Stimulated activated CD4-positive, alpha-beta T cell treated with anti-CD3 and anti-CD28 coated beads, Interleukin-2, amount 100 ng/mL, for 48 hours (primary cell): ENCODE data around the gene ASPSCR1.

Experiments
- DNase-seq, 2 donors: peaks; one replicate each; pipeline ENCODE4 v3.0.0-alpha.2; 2020

The ASPSCR1 gene

DNA sequence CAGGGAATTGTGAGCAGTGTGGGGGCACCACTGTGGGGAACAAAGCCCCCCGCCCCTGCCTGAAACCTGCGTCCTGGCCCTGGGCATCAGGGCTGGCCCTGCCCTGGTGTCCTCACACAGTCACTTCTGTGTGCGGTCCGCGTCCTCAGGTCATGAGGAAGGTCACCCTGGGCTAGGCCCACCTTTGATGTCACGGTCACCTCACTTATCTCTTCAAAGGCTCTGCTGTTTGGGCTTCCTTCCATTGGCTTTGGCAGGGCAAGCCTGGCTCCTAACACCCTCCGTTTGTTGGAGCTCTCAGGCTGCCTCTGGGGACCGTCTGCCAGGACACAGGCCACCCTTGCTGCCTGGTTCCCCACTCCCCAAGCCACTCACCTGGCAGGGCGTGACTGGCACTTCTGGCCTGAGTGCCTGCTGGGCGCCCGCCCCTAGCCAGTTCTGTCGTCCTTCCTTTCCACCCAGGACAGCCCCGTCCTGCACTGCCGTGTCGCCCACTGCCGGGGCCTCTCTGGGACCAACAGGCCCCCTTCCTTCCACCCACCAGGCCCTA is 36.4 kb downstream of the ASPSCR1 start:
- DNase-seq, result no peak

DNA sequence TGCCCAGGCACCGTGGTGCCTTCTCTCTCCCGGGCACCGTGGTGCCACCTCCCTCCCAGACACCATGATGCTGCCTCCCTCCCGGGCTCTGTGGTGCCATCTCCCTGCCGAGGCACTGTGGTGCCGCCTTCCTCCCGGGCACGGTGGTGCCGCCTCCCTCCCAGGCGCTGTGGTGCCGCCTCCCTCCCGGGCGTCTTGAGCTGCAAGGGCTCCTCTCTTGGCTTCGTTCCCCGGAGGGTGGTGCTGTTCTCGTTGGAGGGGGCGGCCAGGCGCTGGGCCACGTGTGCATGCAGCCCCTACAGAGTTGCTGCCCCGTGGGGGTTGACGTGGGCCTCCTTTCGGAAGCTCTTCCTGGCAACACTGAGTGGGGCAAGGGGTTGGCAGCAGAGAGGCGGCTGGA is 37.0 kb downstream of the ASPSCR1 start:
- DNase-seq, result no peak

DNA sequence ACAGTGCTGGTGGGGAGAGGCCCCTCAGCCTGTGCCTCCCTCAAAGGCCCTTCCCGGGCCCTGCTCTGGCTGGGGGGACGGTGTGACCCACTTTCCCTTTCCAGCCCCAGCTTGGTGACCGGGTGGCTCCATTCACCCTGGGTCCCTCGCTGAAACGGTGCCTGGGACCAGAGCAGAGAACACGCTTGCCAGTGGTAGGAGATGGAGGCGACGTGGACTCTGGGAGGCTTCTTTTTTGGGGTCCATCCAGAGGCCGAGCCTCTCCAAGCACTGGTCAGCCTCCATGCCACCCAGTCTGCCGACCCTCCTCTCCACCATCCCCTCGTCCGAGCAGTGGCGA is 37.5 kb downstream of the ASPSCR1 start:
- no peak for DNase-seq

DNA sequence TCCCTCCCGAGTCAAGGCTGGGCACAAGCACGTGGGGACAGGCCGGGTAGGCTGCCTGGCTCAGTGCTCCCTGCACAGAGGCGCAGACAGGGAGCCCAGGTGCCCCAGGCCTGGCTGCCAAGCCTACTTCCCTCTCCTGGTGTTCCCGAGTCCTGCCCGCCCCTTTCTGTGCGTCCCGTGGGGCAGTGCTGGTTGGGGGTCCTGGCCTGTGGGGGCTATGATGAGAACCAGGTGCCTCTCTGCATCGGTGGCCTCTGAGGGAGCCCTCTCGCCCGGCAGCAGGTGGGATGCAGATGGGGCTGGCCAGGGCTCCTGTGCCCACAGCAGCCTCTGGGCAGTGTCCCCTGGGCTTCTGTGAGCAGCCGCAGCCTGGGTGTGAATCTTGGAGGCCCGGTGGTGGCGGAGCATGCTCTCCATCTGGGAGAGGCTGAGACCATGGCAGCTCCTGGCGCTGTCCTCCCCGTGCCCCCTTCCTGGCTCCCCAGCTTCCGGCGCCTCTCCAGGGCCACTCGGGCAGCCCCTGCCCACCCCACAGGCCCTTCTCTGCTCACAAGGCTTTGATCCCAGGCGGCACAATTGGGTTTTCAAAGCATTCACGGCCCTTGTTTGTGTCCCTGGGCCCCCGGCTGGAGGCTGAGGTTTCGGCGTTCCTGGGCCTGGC is 38.0 kb downstream of the ASPSCR1 start:
- DNase-seq, result no peak

DNA sequence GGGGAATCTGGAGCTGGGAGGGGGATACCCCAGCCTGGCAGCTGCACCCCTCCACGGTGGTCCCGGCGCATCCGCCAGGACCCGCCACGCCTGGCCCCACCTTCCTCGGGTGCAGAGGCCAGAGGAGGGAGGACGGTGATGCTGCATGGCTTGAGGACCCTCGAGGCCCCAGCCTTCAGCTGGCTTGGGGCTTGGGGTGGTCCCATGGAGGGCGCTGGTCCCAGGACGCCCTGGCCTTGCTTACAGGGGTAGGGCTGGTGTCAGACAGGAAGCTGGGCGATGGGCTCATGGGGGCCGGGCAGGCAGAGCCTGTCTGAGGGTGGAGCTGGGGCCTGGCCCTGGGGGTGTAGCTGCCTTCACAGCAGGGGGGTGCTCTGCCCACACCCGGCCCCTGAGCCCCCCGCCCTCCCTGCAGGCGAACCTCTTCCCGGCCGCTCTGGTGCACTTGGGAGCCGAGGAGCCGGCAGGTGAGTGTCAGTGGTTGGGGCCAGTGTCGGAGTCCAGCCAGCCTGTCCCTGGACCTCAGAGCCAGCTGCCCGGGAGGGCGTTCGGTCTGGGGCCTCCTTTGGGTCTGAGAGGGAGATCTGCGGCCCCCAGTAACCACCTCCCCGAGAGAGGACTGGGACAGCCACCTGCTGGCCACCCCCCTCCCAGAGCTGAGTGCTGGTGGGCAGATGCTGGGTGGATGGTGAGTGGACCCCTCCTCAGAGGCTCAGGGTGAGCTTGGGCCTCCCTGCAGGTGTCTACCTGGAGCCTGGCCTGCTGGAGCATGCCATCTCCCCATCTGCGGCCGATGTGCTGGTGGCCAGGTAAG is 38.8 kb downstream of the ASPSCR1 start:
- DNase-seq, result no peak

DNA sequence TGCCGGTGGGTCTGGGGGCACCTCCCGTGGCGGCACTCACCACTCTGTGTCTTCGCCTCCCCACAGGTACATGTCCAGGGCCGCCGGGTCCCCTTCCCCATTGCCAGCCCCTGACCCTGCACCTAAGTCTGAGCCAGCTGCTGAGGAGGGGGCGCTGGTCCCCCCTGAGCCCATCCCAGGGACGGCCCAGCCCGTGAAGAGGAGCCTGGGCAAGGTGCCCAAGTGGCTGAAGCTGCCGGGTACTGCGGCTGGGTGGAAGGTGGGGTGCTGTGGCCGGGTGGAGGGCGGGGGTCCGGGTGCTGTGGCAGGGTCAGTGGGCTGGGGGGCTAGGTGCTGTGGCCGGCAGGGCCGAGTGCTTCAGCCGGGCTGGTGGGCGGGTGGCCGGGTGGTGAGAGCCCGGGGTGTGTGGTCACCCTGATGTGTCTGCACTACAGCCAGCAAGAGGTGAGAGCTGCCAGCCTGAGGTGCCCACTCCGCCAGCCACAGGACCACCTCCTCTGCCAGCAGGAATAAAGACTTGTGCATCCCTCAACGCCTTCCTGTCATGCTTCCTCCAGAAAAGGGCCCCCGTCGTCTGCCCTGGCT is 39.5 kb downstream of the ASPSCR1 start:
- no peak for DNase-seq

DNA sequence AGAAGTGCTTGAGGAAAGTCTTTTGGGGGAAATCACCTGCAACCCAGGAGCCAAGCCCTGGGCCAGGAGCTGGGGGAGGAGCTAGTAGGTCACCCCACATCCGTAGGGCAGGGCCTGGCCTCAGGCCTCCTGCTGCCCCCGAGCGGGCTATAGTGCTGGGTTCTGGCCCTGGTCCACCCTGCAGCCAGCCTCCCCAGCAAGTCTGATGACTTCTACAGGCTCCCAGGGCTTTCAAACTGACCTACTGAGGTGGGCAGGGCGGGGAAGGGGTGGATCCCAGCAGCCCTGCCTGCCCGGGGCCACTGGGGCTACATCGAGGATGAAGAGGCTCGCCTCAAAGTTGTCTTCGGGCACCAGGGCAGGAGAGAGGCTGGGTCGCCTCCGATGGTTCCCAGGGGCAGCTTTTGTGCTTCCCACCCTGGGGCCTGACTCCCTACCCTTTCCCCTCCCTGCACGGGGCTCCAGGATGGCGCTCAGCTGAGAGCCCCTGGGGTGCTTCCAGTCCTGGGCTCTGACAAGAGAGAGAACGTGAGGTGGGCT is 40.3 kb downstream of the ASPSCR1 start:
- DNase-seq, result no peak

DNA sequence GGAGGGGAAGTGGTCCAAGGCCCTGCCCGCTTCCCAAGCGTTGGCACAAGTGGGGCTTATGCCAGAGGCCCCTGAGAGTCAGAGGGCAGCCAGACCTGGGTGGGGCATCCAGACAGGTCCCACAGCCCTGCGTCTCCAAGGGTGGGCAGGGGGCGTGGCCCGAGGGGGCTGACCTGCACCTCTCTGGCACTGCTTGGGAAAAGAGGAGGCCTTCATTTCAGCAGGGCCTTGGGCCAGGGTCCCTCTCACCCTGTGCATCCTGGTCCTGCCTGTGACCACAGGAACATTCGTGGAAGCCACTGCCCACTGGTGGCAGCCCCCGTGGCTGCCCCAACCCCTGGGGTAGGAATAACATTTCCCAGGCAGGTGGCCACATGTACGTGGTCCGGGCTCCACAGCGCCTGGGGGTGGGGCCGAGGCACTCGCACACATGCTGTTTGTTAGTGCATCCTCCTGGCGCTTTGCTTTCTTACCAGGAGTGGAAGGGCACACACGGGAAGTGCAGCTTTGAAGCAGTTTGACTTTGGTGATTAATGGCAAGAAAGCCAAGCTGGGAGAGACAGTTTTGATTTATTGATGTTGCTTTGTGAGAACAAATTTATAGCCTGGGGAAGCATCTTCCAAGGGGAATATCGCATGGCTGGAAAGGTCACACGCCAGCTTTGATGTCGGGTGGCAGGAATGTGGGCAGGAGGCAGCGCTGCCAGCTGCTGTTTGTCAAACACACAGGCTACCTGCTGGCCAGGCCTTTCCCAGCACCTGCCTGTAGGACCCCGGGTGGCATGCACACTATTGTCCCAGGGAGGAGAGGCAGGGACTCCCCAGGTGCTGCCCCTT is 40.9 kb downstream of the ASPSCR1 start:
- DNase-seq, result no peak

- DNase-seq, result no peak
Observed at GRCh38 chr17:82018989-82019689, 41.7 kb downstream of the ASPSCR1 start.

DNA sequence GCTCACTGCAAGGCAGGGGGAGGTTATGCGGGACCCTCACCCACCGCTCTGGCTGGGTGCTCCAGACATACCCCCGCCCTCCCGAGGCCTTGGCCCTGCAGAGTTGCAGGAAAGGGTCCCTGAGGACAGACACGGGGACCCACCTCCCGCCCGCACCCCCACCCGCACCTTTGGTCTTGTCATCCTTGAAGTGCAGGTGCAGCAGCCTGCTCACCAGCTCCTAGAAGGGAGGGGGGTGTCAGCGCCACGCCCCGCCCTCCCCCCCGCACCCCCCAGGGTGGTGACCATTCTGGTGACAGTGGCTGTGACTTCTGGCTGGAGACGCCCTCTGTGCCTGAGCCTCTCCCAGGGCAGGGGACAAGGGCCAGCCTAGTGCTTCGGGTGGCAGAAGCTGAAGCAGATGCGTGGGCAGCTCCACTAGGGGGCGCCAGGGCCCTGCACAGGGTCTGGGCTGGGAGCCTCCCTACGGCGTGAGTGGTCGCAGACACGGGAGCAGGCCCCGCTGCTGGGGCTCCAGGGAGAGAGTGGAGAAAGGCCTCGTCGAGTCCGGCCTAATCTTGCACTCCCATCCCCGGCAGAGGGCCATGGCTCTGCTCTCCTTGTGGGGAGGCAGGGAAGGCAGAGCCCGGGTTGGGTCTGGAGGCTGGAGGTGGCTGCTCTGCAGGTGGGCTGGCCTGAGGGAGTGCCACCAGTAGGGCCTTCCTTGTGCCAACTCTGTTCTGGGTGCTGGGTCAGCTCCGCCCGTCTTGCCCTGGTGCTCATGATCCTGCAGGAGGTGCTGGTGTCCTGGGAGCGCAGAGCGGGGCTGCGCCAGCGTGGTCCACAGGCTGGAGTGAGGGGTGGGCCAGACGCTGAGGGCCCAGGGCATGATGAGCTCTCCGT is 42.5 kb downstream of the ASPSCR1 start:
- peak; percentile 70 to 75 for DNase-seq

DNA sequence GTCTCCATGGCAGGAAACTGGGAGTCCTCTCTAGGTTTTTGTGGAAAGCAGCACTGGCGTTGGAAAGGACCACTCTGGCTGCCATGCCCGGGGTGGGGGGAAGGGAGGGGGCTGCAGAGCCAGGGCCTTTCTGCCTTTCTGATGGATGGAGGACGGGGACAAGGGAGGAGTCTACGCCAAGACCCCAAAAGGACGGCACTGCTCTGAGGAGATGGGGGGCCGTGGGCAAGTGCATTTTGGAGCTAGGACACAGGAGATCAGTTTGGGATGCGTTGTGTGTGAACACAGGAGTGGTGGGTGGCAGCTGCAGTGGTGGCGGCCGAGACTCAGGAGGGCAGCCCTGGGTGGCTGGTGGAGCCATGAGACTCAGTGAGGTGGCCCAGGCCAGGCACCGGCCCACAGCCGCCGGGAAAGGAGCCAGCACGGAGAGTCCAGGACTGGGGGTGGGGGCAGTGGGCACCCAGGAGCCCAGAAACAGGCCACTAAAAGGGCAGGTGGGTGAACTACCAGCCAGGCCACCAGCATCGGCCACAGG is 43.2 kb downstream of the ASPSCR1 start:
- DNase-seq, result no peak

DNA sequence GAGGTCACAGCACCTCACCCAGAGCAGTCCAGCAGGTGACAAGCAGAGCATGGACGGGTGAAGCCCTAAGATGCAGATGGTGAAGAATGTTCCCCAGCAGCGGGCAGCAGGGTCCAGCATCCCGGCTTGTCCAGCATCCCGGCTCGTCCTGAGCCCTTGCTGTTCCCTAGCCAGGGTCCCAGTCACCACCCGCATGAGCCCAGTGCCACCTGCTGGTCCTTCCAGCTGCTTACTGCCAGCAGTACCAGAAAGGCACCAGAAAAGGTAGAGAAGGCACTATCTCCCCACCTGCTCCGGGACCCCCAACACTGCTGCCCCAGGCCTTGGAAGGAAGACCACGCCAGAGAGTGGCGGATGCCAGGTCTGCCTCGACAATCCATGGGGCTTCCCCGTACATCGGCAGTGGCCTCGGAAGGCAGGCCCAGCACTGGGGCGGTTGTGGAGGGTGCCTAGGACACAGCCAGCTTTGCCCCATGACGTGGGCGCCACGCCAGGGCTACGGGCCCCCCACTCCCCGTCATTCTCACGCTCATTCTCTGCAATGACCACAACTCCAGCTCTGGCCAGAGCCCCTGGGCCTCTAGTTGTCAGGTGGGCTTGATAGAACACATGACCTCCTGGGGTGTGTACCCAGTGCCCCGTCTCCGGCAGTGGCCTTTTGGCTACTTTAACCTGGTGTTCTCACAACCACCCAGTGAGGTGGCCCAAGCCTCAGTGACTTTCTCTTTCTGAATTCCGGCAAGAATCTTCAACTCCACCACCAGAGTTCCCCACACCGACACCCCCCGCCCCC is 43.9 kb downstream of the ASPSCR1 start:
- DNase-seq, result no peak

DNA sequence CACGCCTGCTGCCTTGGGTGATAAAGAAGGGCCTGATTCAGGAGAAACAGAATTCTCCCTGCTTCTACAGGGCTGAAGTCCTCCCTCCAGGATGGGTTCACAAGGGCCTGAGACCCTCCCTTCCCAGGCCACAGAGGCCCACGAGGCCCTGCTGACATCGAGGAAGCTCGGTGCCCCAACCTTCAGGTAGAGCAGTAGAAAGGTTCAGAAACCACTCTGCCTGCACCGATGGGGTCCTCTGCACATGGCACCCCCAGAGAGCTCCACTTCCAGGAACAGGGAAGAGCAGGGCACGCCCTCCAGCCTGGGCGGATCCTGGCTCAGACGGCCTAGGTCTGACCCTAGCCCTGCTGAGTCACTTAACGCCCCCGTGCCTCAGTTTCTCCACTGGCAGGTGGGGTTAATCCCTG is 44.5 kb downstream of the ASPSCR1 start:
- no peak for DNase-seq

GRCh38 chr17:82022310-82022980 is 45.0 kb downstream of the ASPSCR1 start, which contains the start of gene CENPX:
TSS of gene CENPX (minus strand) at chr17:82022878. CDS start at chr17:82022861, 17 bp downstream.
- no peak for DNase-seq

DNA sequence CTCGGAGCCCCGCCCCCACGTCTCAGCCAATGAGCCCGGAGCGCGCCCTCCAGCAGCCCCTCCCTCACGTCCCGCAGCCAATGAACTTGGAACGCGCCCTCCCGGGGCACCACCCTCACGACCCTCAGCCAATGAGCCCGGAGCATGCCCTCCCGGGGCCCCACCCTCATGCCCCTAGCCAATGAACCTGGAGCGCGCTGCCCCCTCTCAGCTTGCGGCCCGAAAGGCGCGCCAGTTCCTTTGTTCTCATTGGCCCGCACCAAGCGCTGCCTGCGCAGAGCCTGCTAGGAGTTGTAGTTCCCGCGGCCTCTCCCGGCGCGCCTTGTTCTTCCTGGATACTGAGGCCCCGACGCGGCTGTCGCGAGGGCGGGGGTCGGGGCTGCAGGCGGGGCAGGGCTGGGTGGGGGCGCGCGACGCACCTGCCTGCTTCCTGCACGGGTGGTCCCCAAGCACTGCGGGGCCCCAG is 45.6 kb downstream of the ASPSCR1 start, which contains the start of gene LRRC45:
TSS of gene LRRC45 (plus strand) at position 325 of the 466 bp plus-strand sequence. CDS start 339 bp downstream, outside the sequence.
- DNase-seq, result peak; percentile 99

DNA sequence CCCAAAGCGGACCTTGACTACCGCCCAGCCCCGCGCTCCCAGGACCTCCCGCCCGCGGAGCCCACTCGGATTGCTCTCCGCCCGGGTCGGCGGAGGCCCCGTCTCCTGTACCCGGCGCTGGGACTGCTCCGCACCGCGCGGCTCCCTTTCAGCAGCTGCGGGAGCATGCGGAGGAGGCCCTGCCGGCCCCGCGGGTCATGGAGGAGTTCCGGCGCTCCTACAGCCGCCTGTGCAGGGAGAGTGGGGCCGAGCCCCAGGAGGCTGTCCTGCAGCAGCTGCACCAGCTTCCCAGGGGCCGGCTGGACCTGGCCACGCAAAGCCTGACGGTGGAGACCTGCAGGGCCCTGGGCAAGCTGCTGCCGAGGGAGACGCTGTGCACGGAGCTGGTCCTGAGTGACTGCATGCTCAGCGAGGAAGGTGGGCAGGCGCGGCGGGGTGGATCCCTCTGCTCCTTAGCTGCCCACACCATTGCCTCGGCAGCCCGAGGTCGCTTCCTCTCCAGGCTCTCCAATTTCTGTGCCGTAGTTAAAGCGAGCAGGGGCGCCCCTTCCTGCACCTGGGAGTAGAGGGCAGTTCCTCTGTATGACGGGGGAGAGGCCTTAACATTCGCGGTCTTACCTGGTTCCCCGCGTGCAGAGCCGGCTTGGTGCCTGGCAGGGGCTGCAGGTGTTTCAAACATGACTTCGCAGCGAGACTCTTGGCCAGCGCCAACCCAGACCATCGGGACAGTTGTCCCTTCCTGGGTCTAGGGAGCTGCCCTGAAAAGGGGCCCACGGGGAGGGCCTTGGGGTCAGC is 46.2 kb downstream of the ASPSCR1 start:
- no peak for DNase-seq

GRCh38 chr17:82024859-82025258 is 47.4 kb downstream of the ASPSCR1 start:
- no peak for DNase-seq
